ENCODE measurements around the gene HOXB3.

Gene HOXB3

DNA sequence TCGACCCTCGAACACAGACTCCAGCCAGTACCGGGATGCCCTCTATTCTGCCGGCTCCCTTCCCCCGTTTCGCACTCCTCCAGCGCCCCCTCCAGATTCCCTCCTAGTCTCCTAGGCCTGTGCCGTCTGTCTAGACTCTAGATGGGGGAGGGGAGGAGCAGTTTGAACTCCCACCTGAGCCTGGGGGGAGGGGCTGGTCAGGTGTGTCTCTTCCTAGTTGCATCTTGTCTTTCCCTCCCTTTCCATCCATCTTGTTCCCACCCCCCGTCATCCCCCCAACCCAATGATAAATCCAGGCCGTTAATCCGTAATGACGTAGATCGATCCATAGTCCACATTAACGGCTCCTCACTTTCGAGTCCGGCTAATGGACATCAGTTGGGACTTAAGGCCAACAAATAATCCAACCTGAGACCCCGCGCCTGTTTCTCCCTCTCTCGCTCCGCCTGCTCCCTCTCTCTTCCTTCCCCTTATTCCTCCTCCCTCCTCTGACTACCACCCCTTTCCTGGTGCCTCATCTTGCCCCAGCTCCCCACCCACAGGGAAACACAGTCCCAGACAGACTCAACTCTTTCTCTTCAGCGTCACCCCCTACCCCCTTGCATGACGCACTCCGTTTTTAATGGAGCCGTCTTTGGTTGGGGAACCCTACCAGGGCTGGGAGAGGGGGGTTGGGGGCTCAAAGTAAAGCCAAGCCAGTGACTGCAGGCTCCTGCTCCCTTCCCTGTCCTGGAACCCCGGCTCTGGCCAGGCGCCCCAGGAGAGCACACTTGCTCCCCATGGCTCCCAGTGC is 6.9 kb upstream of the HOXB3 start:
- DNase-seq: no peak

DNA sequence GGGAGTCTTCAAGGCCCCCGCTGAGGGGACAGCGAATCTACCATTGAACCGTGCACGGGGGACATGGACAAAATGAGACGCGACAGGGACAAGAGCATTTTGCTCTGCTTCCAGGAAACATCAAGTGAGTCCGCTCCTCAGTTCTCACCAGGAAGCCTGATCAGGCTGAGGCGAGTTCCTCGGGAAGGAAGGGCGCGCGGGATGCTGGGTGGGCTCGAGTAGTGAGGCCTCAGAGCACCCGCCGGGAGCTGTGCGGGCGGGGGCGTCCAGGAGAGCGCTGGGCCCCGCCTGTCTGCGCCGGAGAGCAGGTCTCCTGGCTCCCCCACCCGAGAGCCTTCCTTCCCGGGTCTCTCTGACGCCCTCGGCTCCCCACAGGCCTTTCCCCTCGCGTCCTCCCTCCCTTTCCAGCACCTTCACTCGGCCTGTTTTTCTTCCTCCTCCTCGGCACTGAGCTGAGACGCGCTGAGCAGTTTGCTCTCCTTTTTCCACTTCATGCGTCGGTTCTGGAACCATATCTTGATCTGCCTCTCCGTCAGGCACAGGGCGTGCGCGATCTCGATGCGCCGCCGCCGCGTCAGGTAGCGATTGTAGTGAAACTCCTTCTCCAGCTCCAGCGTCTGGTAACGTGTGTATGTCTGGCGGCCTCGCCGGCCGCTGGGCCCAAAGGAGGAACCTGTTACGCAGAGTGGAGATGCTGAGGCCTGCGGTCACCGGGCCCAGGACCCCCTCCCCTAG is 6.1 kb upstream of the HOXB3 start:
- DNase-seq: no peak

DNA sequence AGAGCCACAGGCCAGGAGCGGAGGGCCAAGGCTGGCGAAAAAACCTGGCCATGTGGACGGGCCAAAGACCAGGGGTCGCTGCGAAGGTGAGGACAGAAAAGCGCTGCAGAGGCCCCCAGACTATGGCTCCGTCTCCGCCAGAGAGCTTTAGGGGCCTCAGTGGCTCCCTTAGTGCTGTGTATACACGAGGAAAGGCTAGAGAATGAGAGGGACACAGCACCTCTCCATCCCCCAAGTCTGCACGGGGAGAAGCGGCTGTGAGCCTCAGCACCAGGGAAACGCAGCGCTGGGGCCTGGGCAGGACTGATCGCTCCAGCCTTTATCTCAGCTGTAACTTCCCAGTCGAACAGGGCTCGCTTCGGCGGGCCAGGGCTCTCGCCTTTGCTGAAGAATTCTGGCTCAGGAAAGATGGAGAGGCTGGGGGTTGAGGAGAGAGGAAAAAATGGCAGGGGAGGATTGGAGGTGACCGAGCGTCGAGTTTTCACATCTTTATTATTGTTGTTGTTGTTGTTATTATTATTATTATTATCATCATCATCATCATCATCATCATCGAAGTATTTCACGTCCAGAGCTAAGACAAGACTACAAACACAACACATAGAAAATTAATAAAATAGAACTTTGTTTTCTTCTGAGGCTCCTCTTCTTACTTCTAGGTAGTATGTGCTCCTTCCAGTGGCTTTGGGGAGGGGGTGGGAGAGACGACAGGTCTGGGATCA is 5.4 kb upstream of the HOXB3 start:
- no peak for DNase-seq

DNA sequence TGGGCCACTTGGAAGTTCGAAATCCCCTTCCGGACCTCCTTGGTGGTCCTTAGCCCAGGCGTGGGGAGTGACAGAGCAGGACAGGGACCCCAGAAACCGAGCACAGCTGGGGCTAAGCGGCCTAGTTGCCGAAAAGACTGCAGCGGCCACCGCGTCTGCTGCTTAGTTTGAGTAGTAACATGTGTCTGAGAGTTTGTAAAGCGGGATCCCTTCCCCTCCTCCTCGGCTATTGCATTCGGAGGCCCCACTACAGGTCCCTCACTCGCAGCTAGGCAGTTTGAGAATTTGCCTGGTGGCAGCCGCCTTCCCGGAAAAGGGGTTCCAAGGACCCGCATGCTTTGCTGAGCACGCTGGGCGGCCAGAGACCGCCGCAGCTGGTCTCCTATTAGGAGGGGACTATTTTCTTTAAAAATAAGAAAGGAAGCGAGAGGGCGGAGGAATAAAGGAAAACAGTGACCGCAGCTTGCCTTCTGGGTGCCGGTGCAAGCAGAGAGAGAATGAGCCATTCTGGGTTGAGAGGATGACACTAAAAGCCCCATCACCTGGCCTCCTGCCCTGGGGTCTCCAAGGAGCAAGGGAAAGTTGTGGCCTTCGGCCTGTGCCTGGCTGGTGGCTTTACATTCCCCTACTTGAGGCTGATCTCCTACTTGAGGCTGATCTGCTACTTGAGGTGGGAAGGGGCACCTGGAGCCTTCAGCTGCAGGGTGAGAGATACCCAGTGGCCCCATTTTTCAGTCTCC is 4.7 kb upstream of the HOXB3 start:
- no peak for DNase-seq

DNA sequence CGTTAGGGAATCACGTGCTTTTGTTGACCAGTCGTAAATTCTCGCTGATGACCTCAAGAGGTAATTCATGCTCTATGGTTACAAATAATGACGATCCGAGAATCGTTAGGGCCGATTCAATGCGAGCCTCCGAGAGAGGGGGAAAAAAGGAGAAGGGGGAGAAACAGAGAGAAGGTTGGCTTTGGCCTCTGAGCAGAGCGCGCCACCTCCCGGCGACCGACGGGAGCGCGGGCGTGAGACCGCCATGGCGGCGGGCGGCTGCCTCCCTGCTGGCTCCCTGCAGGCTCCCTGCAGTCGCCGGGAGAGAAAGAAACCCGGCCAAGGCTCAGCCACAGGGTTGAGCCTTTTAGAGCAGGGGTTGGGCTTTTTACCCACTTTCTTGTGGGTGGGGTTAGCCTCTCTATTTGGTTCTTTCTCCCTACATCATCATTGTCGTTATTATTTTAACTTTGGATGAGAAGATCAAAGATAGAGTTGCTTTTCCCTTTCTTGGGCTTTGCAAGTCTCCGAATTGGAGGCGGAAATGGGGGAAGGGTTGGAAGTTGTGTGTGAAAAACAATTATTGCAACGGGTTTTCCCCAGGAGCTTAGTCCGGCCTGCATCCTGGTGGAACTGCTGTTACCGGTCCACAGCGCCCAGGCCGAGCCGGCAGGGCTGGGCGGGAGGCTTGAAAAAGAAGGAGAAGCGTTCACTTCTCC is 3.9 kb upstream of the HOXB3 start:
- DNase-seq: peak; percentile 76

DNA sequence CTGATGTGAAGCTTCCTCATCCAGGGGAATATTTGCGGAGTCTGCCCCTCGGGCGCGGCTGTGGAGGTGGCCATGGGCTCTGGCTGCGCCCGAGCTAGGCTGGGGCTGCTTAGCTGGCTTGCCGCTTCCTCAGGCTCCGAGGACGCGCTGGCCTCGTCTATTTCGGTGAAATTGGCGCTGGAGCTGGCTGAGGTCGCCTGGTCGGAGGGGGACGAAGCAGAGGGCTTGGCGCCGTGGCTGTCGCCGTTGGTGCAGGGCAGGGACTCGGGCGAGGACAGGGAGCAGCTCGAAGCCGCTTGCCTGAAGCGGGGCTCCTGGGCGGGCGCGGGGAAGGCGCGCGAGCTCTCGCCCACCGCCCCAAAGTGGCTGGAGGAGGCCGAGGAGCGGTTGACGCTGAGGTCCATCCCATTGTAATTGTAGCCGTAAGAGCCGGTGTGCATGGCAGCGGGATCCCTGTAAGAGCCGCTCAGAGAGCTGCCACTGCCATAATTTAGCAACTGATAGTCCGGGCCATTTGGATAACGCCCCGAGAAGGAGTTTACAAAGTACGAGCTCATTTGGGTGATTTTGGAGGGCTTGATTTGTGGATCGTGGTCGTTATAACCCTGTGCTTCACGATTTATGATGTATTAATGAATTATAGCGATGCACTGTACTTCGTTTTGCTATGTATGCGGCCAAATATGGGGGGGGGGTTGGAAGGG is 3.2 kb upstream of the HOXB3 start, which contains the start of gene HOXB5:
Gene HOXB5, minus strand, starts transcription at position 654 of the 704 bp plus-strand sequence. Its CDS starts 97 bp downstream, at position 557.
- no peak for DNase-seq

DNA sequence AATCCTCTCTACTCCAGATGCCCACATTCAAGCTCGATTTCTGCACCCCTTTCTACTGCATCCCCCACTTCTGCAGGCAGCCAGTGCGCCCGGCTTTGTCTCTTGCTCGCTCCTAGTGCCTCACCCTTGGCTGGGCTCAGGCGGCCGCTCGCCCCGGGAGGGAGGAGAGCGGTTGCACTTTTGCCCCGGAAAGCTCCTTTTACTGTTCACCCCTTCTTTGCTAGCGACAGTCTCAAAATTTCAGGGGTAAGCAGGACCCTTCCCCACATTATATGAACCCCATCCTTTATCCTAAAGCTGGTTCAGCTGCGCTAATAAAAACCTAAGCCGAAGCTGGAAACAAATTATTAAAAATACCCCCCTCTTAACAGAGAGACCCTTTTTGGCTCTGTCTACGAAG is 2.5 kb upstream of the HOXB3 start:
- no peak for DNase-seq

DNA sequence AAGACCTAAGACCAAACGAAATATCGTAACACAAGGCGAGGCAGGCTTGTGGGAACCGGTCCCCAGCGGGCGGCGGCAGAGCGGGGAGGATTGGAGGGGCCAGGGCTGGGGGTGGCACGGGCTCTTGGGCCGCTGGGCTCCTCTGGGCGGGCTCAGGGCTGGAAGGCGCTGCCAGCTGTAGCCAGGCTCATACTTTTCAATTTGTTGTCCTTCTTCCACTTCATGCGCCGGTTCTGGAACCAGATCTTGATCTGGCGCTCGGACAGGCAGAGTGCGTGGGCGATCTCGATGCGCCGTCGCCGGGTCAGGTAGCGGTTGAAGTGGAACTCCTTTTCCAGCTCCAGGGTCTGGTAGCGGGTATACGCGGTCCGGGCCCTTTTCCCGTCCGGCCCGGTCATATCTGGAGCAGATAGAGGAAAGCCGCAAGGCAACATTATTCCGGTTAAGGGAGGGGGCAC is 2.0 kb upstream of the HOXB3 start:
- DNase-seq: no peak

DNA sequence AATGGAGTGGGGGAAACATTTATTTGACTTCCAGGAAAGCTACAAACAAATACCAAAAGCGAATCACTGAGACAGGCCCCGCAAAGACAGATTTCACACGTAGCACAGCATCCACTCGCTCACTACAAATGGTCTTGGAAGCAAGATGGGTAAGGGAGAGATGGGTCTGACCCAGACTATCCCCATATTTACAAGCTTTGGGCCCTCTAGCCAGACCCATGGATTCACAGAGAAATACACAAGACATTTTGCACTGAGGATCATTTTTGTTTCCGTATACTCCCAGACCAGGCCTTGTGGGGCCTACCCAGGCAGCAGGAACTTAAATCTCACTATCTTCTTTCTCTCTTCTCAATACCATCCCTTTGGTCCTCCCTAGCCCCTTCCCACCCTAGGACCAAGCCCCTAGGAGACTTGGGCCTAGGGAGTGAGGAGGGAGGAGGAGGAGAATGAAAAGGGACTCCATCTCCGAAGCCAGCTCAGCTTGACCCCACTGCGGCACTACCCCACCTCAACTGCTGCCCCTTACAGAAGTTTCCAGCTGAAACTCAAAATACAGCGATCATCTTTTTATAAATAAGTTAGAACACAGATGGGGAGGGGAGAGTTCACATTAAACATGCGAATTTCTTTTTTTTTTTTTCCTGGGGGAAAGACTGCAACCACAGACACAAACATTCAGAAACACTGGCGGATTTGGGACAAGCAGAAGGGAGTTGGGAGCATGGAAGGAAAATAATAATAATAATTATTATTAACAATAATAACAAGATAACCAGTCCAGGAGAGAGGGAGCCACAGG is 1.4 kb upstream of the HOXB3 start:
- no peak for DNase-seq

DNA sequence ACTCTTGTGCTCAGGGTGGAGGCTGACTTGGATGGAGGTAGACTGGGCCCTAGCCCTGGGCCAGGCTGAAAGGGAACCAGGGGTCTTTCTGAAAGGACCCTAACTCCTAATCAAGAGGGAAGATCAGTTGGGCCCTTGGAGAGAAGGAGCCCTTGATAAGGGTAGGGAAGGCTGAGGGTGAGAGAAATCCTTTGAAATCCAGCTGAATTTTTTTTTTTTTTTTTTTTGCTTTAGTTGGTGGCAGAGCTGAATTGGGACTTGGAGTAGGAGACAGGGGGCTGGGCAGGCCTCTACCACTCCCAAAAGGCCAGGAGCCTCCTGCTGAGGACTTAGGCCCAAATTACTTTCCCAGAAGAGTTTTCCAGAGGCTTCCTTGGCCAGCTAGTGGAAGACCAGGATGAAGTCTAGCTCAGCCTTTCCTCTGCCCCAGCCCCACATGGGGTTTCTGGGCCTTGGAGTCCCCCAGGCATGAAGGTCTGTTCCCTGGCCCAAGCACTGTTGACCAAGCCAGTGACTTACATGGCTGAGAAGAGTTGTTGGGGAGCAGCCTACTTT is 643 bp upstream of the HOXB3 start:
- DNase-seq: no peak

DNA sequence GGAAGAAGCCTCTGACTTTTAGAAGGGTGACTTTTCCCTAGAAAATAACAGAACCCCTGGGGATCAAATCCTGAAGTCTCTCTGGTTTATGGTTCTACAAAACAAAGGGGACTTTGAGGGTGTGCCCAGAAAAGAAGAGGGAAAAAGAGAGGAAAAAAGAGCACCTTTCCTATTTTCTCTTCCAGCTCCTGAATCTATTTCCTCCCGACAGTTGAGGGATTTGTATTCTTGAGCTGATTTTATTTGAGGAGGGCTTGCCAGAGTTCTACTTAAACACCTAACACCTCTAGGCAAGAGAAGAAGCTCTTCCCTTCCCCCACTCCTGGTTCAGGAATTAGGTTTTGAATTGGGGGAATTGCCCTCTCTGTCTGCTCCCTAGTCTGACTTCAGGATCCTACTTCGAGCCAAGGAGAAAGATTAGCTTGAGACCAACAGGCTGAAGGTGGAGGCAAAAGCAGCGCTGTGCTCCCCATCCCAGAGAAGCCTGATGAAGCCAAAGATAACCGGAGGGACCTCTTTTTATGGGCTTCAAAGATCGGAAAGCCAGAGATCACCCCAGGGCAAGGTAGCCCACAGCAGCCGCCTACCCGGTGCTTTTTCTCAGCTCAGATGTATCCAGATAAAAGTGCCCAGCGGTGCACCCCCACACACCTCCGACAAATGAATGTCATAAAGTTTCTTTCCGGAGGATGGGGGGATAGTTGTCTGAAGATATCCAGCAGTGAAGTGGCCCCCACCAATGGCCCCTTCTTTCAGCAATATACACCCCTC is 796 bp downstream of the HOXB3 start:
- no peak for DNase-seq

DNA sequence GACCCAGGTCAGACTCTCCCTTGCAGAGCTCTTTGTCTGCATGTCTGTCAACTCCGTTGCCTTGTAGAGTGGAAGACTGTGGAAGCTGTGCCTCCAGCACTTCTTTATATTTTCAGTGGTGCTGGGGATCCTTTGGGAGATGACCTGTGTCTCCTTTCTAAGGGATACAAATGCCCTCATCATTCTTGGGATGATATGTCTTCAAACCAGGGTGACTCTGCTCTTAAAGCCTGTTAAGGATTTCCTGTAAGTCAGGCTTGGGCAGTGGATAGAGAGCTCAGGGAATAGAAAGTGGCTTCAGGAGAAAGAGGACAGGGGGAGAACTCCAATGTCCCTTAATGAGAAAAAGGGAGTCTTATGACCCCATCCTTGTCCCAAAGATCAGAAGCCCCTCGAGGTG is 1.5 kb downstream of the HOXB3 start:
- no peak for DNase-seq

DNA sequence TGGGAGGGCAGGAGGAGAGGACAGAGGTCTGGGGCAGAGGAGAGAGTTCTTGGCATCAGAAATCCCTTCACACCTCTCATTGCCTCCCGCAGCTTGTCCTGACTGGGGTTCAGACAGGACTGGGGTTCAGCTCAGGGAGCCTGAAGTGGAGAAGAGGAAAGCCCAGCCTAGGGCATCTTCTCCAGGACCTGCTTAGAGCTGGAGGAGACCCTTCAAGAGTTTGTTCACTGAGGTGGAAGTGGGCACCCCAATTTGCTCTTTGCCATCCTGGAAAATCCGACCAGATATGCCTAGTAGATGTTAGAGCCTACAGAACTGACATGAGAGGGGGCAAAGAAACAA is 2.0 kb downstream of the HOXB3 start:
- DNase-seq: no peak

DNA sequence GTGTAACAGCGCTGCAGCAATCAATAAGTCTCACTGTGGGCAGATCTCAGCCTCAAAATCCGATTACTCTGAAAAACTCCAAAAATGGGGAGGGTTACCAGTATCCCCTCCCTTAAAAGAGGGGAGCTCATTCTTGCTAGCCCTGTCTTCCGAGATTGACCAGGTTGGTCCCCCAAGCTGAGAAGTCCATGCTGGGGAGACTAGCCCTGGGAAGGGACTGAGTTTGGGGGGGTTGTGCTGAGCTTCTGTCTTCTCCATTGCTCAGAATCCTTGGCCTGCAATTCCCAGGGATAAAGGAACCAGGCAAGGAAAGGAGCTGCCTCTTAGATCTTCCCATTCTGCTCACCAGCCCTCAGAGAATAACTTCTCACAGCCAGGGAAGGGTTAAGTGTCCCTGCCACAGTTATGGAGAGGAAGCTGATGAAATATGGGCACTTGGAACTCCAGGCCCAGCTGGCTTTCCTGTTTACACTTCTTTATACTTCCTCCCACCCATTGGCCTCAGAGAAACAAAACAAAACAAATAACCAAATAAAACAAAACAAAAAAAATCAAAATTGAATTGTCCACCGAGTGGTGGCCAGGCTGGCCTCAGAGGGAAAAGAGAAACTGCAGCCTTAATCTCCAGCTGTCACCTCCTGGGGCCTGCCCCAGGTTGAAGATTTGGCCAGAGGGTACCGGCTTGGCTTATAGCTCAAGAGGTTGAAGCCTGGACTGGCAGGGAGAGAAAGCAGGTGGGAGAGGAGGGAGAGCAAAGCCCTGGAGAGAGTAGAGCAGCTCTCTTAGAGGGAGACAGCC is 2.6 kb downstream of the HOXB3 start:
- no peak for DNase-seq

DNA sequence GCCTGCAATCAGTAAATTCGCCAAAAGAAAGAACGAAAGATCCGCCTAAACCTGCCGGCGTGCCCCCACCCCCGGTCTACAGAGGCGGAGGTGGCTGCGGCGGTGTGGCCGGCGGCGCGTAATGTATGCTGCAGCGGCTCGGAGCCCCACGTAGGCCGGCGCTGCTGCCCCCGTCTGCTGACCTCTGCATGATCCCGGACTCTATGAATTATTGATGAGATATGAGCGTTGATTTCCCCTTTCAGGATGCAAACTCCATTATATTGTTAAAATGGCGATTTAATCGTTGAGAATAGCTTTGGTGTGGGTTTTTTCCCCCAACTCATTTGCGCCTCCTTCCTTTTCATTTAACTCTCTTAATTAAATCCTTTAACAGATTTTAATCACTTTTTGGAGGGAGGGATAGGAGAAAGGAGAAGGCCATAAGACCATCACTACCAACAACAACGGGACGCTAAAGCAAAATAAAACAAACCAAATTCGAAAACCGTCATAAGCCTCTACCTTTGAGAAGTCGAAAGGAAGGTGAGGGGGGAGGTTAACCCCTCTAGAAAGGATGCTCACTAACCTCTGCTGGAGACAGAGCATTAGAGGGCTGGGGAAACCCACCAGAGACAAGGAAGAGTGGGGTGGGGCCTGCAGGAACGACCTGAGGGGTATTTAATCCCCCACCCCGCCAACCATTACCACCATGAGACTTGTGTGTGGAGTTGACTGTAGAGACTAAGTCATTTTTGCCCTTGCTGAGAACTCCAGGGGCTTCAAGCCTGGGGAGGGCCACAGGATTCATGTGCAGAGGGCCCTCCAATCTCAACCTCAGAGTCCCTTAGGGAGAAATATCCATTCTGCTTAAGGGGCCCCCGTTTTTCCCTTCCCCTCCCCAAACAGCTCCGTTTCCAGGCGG is 3.4 kb downstream of the HOXB3 start:
- no peak for DNase-seq

DNA sequence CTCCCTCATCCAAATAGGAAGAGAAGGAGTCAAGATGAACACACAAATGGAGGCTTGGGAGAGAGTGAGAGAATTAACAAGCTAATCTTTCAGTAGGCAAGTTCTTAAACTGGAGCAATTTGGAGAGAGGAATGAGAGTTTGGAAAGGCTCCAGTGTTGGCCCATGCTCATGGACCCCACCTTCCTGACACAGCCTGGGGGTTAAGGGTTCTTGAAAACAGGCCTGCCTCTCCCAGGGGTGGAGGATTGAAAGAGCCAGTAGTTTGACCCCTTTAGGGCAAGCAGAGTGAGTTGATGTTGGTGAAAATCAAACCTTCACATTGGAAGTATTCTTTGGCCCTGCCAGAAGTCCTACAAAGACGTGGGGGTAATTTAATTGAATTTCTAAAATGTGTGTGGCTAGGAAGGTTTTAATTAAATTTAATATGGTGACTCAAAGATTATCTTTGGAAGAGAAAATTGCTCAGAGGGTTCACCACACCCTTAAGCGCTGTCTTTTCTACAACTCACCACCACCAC is 5.8 kb downstream of the HOXB3 start:
- DNase-seq: no peak

DNA sequence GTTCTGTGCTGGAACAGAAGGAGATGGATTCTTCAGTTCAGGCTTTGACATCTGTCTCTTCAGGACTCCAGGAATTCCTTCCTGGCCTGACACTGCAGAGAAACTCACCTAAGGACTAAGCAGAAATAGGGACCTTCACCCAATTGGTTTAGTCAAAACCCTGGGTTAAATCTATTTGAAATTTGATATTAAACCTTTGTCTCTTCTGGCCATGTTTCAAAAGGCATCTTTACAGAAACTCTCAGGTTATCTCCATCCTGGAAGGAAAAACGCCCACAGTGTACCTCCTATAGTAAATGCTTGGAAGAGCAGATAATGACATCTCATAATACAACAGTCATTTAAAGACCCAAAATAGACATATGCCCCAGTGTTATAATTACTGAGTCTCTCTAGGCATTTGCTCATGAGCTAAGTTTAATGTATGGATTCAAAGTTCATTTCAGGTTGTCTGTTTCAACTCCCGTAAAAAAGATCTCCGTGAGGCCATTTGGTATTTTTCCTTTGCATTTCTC is 6.3 kb downstream of the HOXB3 start:
- no peak for DNase-seq

Data from activated effector memory CD4-positive, alpha-beta T cell treated with Interleukin-2 at 50 U/mL for 16 hours (primary cell).